CD14-positive monocyte (primary cell): ENCODE results near the gene KLHL14. TPM values are rescaled to one million over a fixed set of nuclear protein-coding genes. Genes with fewer than 3 reads are reported as not detected.

Experiments
- DNase-seq, 3 donors: peaks; one replicate each; pipeline ENCODE4 v3.0.0-alpha.2; 2011 to 2022
- H2AFZ ChIP-seq: 2 replicates; pipeline ENCODE4 v1.6.0; 2012; ENCODE audit warnings: mild to moderate bottlenecking, low read depth, low read length, inconsistent platforms; ENCODE audit not compliant: insufficient read depth, poor library complexity, severe bottlenecking
- H3K27ac ChIP-seq, 2 donors: 1 replicate in 1 of 2; 2 replicates in 1 of 2; pipeline ENCODE4 v1.5.1; 2012 to 2013; ENCODE audit warnings: low read length in 2 of 2, control low read depth in 1 of 2, inconsistent platforms in 1 of 2, low read depth in 1 of 2, mild to moderate bottlenecking in 1 of 2
- H3K27me3 ChIP-seq, 2 donors: one replicate each; pipeline versions ENCODE4 v1.6.0 to v1.6.1; 2011 to 2013; ENCODE audit warnings: low read length in 2 of 2; ENCODE audit not compliant: control insufficient read depth in 2 of 2, insufficient read depth in 2 of 2
- H3K36me3 ChIP-seq, 2 donors: replicated peaks in 1 of 2; 1 replicate in 1 of 2; 2 replicates in 1 of 2; pipeline versions ENCODE4 v1.5.1 to v1.6.1; 2012 to 2013; ENCODE audit warnings: low read length in 2 of 2, control low read depth in 1 of 2, inconsistent platforms in 1 of 2, mild to moderate bottlenecking in 1 of 2; ENCODE audit not compliant: insufficient read depth in 2 of 2, control insufficient read depth in 1 of 2
- H3K4me1 ChIP-seq, 2 donors: 1 replicate in 1 of 2; 2 replicates in 1 of 2; pipeline versions ENCODE4 v1.5.1 to v1.6.1; 2012 to 2013; ENCODE audit warnings: low read length in 2 of 2, control low read depth in 1 of 2, inconsistent platforms in 1 of 2, mild to moderate bottlenecking in 1 of 2, moderate library complexity in 1 of 2; ENCODE audit not compliant: insufficient read depth in 2 of 2, control insufficient read depth in 1 of 2
- H3K4me2 ChIP-seq: replicated peaks from 2 replicates; pipeline ENCODE3; 2012; ENCODE audit warnings: low read length, moderate library complexity, mild to moderate bottlenecking; ENCODE audit not compliant: poor library complexity, severe bottlenecking; ENCODE audit errors: extremely low read depth
- H3K4me3 ChIP-seq, 3 experiments: fragments of 200-600 bp in 1 of 3; sonication (generic) in 1 of 3; replicated peaks in 1 of 3; 1 replicate in 2 of 3; 2 replicates in 1 of 3; pipeline ENCODE4 v1.5.1; 2011 to 2013; ENCODE audit warnings: low read length in 3 of 3, mild to moderate bottlenecking in 3 of 3, control low read depth in 2 of 3, low read depth in 2 of 3, inconsistent platforms in 1 of 3, moderate library complexity in 1 of 3
- H3K79me2 ChIP-seq: 2 replicates; pipeline ENCODE4 v1.6.0; 2012; ENCODE audit warnings: mild to moderate bottlenecking, control low read depth, inconsistent platforms, low read length, moderate library complexity; ENCODE audit not compliant: insufficient read depth
- H3K9ac ChIP-seq: 2 replicates; pipeline ENCODE4 v1.6.0; 2017; ENCODE audit warnings: low read length, mild to moderate bottlenecking; ENCODE audit not compliant: insufficient read depth, poor library complexity, severe bottlenecking
- H3K9me3 ChIP-seq, 2 donors: replicated peaks in 1 of 2; 1 replicate in 1 of 2; 2 replicates in 1 of 2; pipeline versions ENCODE4 v1.5.1 to v1.6.1; 2012 to 2013; ENCODE audit warnings: low read length in 2 of 2, control low read depth in 1 of 2; ENCODE audit not compliant: control insufficient read depth in 1 of 2, insufficient read depth in 1 of 2
- H4K20me1 ChIP-seq: 2 replicates; pipeline ENCODE4 v1.6.0; 2012; ENCODE audit warnings: mild to moderate bottlenecking, low read length, control low read depth, moderate library complexity; ENCODE audit not compliant: insufficient read depth
- H3K27ac Mint-ChIP-seq, 7 donors: one replicate each; pipeline ENCODE4 v1.8.0; 2020; ENCODE audit warnings: mild to moderate bottlenecking in 7 of 7, mixed read lengths in 7 of 7, moderate library complexity in 6 of 7, inconsistent platforms in 2 of 7
- H3K27me3 Mint-ChIP-seq, 3 donors: one replicate each; pipeline ENCODE4 v1.8.0; 2021 to 2022; ENCODE audit warnings: low read depth in 3 of 3, mild to moderate bottlenecking in 3 of 3, mixed read lengths in 3 of 3, moderate library complexity in 3 of 3, inconsistent platforms in 1 of 3
- H3K36me3 Mint-ChIP-seq, 2 donors: one replicate each; pipeline ENCODE4 v1.8.0; 2020; ENCODE audit warnings: mixed read lengths in 2 of 2, inconsistent platforms in 1 of 2, mild to moderate bottlenecking in 1 of 2
- H3K4me1 Mint-ChIP-seq: one replicate; pipeline ENCODE4 v1.8.0; 2020; ENCODE audit warnings: mild to moderate bottlenecking, mixed read lengths
- H3K4me3 Mint-ChIP-seq, 2 donors: one replicate each; pipeline ENCODE4 v1.8.0; 2020; ENCODE audit warnings: mild to moderate bottlenecking in 2 of 2, mixed read lengths in 2 of 2, moderate library complexity in 1 of 2
- H3K9me3 Mint-ChIP-seq, 7 donors: one replicate each; pipeline ENCODE4 v1.8.0; 2020 to 2022; ENCODE audit warnings: mixed read lengths in 7 of 7, mild to moderate bottlenecking in 6 of 7, moderate library complexity in 6 of 7, inconsistent platforms in 2 of 7
- CTCF ChIP-seq: fragments of 200-600 bp; IDR thresholded peaks from one replicate; pipeline ENCODE4 v1.8.0; 2022; ENCODE audit warnings: antibody characterized with exemption, mild to moderate bottlenecking
- WGBS: methylation state at CpG from one replicate; pipeline ENCODE4 v1.1.5; 2013; ENCODE audit warnings: missing lambda C conversion rate; ENCODE audit not compliant: insufficient coverage; 5-methylcytosine and 5-hydroxymethylcytosine counted together
- intact Hi-C, 2 donors: fragments of 100-400 bp; cut with micrococcal nuclease; formaldehyde crosslinking; loops; one replicate each; pipeline versions ENCODE4 v1.15.0 to v1.15.1; 2023
- polyA plus RNA-seq, 3 donors: library from polyadenylated mRNA; depleted of rRNA in 1 of 3; unstranded in 2 of 3; stranded (reverse) in 1 of 3; fragments of 300-500 nt in 2 of 3; fragments of >200 nt in 1 of 3; fragmentation: Illumina TruSeq in 2 of 3; gene quantifications; 1 replicate in 2 of 3; 2 replicates in 1 of 3; pipeline ENCODE4 v1.2.3, GENCODE V29; 2012 to 2021

KLHL14 gene
- polyA plus RNA-seq, 3 donors = 0.08 TPM; not detected in 2

GRCh38 chr18:32764611-32765244, 8.1 kb downstream of the KLHL14 start:
- H3K9ac ChIP-seq = no peak overlapping the region
- H3K36me3 Mint-ChIP-seq = no peaks in the 10 kb centered on the region
- no peaks in the 10 kb centered on the region for H3K79me2 ChIP-seq
- intact Hi-C loops = no loop called here
- H3K27me3 Mint-ChIP-seq = peaks cover 17 to 19% (median 18%) of the 10 kb centered on the region in 3 donors
- no peak overlapping the region for H2AFZ ChIP-seq
- peaks cover 16 to 31% of the 10 kb centered on the region in 2 donors for H3K27me3 ChIP-seq
- DNase-seq = no peak
- H3K9me3 ChIP-seq = peaks cover 0 to 2% of the 10 kb centered on the region in 2 donors
- TF ChIP-seq CTCF = no peak
- no peak overlapping the region for H3K27ac ChIP-seq
- no peak overlapping the region for H3K4me3 Mint-ChIP-seq
- H3K4me2 ChIP-seq = no peak overlapping the region
- no peak overlapping the region for H3K27ac Mint-ChIP-seq
- no peaks in the 10 kb centered on the region for H3K36me3 ChIP-seq
- H3K4me1 Mint-ChIP-seq = no peaks in the 10 kb centered on the region
- no peak overlapping the region for H3K4me3 ChIP-seq
- H3K4me1 ChIP-seq = no peaks in the 10 kb centered on the region
- 100% methylated on average over 2 of the region's 3 CpGs for WGBS
- peaks cover 0 to 5% (median 2%) of the 10 kb centered on the region in 7 donors for H3K9me3 Mint-ChIP-seq
- H4K20me1 ChIP-seq = no peaks in the 10 kb centered on the region

- intact Hi-C loops = no loop called here
- H3K4me1 ChIP-seq = no peaks in the 10 kb centered on the region
- Mint-ChIP-seq H3K36me3 (no peaks in the 10 kb centered on the region), H3K4me1 (no peaks in the 10 kb centered on the region), H3K27ac (no peak overlapping the region), H3K9me3 (peaks cover 0 to 1% (median 0%) of the 10 kb centered on the region in 7 donors), H3K4me3 (no peak overlapping the region), H3K27me3 (peaks cover 3 to 4% (median 4%) of the 10 kb centered on the region in 3 donors)
- no peak overlapping the region for H2AFZ ChIP-seq
- no peak for DNase-seq
- no peak overlapping the region for H3K27ac ChIP-seq
- H3K9ac ChIP-seq = no peak overlapping the region
- H4K20me1 ChIP-seq = no peaks in the 10 kb centered on the region
- TF ChIP-seq CTCF = no peak
- H3K79me2 ChIP-seq = no peaks in the 10 kb centered on the region
- WGBS = no CpG with 5 or more reads among the region's 2 CpGs
- no peaks in the 10 kb centered on the region for H3K36me3 ChIP-seq
- H3K4me2 ChIP-seq = no peak overlapping the region
- H3K4me3 ChIP-seq = no peak overlapping the region
- no peaks in the 10 kb centered on the region for H3K9me3 ChIP-seq
- H3K27me3 ChIP-seq = peaks cover 7 to 17% of the 10 kb centered on the region in 2 donors
Measured at GRCh38 chr18:32763293-32763692, 9.5 kb downstream of the KLHL14 start.
